GM18519 (cell line): Measurements from ENCODE around the gene PUS3.
"Not testable (repeated sequence)": the region's sequence is repeated elsewhere in the genome, so short reads cannot be mapped to it uniquely, and the experiment has no call there.

ENCODE experiments used
- ATAC-seq: cut with Tn5 transposase; IDR thresholded peaks from one replicate; pipeline ENCODE4 v1.9.1; 2021; ENCODE audit warnings: mild to moderate bottlenecking, moderate library complexity; ENCODE audit not compliant: unreplicated experiment, low FRiP score

The PUS3 gene

GRCh38 chr11:125922156-125922555 lies 19.1 kb upstream of the PUS3 start:
- no peak for ATAC-seq

DNA sequence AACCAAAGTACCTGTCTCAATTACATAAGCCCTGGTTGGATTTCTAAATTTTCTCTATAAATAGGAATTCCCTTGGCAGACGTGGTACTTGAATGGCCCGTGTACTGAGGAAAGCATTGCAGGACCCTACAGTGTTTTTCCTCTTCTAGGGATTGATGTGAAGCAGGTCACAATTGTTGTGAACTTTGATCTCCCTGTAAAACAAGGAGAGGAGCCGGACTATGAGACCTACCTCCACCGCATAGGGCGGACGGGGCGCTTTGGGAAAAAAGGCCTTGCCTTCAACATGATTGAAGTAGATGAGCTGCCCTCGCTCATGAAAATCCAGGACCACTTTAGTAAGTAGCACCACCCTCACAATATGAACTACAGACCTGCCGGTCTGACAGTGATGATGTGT lies 18.0 kb upstream of the PUS3 start:
- ATAC-seq = no peak

DNA sequence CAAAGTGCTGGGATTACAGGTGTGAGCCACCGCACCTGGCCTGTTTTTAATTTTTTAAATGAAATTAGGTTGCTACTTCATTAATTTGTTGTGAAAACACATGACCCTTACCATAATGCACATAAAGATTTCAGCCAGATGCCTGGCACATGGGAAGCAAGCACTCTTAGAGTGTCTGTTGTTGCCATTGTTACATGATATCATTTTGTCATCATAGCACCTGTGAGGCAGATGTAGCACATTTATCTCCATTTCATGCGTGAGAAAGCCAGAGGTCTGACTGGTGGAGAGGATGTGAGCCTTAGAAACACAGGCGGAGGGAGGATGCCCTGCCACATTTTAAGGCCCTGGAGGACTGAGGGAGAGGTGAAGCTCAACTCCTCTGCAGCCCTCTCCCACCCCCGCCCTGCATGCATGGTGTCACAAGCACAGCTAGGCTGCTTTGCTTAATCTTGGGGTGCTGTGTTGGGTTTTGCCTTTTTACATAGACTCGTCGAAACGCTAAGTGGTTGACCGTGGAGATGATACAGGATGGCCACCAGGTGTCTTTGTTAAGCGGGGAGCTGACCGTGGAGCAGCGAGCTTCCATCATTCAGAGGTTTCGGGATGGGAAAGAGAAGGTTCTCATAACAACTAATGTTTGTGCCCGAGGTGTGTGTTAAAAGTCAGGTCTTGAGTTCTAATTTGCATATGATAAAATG lies 15.3 kb upstream of the PUS3 start:
- ATAC-seq = no peak

DNA sequence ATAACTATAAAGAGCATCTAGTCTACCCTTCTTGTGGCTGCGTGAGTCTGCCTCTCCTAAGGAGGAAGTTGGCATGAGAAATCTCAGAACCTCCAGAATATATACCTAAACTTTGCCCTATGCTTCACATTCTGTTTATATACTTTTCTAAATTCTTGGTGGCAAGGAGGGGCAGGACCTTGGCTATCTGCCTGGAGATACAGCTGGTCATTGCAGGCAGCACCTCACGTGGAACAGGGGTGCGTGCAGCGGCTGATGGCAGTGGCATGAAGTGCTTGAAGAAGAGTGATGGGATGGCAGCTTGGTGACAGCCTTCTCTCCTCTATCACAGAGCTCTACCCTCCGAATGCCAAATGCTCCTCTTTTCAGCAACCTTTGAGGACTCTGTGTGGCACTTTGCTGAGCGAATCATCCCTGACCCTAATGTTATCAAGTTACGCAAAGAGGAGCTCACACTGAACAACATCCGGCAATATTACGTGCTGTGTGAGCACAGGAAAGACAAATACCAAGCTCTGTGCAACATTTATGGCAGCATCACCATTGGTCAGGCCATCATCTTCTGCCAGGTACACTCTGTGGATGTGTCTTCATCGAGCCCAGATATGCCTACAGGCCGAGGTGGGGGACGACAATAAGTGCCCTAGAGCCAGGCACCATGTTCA lies 13.8 kb upstream of the PUS3 start:
- no peak for ATAC-seq

- not testable (repeated sequence) for ATAC-seq
Measured at GRCh38 chr11:125914601-125915000, 11.6 kb upstream of the PUS3 start.

DNA sequence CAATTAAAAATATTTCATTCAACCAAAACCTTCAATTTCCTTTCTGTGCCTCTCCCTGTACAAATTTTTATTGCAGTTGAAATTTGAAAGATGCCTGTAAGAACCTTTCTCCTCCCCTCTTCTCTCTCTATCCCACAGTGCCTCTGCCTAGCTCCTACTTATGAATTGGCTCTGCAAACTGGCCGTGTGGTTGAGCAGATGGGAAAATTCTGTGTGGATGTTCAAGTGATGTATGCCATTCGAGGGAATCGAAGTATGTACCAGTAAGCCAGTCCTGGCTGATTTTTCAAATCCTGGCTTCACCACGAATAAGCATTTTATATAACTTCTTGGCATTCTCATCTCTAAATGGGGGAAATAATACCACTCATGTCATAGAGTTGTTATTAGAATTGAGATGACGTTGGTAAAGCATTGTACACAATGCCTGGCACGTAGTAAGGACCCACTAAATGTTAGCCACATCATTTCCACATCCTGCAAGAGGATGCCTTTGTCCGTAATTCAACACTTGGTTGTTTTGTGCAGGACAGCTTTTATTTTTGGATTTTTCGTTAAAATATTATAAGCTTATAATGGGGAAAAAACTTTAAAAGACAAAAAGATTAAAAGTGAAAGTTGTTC lies 7.3 kb upstream of the PUS3 start:
- no peak for ATAC-seq

DNA sequence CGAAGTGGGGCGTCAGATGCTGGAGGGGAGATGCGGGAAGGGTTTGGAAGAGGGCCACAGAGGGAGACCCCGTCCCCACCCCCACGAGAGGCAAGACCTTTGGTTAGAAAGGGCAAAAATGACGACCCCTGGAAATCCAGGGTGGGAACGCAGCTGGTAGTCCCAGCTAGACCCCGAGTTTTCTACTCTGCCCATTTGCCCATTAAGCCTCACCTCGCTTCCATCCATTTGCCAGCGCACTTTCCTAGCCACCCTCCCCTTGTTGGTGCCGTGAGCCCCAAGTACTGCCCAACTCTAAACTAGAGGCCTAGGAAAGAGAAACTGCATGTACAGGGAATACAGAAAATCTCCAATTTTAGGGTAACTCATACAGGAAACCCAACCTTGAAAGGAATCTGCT lies 1.7 kb upstream of the PUS3 start:
- no peak for ATAC-seq

GRCh38 chr11:125903711-125904659 lies 979 bp upstream of the PUS3 start, which contains the start of gene DDX25:
Gene DDX25 (plus strand): TSS chr11:125904508. CDS start chr11:125904518, 10 bp downstream.
- no peak for ATAC-seq

DNA sequence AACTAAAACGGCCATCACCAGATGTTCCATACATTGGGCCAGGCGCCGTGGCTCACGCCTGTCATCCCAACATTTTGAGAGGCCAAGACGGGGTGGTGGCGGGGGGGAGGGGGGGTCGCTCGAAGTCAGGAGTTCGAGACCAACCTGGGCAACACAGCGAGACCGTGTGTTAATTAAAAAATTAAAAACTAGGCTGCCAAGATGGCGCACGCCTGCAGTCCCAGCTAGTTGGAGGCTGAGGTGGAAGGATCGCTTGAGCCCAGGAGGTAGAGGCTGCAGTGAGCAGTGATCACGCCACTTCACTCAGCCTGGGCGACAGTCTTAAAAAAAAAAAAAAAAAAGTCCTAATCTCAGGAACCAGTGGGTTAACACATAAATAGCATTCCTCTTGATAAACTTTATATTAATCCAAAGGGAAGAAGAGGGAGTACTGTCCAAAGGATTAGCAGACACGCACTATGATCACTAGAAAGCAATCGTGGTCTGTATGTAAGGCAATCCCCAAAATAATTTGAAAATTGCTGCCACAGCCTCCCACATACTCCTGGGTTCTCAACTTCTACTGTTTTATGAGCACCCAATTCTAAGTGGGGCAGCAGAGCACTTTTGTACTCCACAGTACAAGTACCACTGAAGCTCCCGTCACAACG lies 604 bp downstream of the PUS3 start:
- ATAC-seq = no peak

- no peak for ATAC-seq
Measured at GRCh38 chr11:125901872-125902271, 1.1 kb downstream of the PUS3 start.

DNA sequence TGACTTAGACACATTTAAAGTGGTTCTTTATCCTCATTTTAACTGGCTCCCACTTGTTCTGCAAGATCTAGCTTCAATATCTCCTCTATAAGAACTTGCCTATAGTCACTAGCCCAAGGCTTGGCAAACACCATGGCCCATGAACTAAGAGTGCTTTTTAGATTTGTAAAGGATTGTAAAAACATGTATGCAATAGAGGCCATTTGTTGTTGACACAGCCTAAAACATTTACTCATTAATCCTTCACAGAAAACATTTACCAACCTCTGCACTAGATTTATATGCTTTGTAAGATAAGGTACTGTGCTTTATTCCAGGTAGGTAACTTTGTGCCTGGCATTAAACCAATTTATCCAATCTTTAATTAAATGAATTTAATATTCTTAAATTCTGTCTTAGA lies 10.0 kb downstream of the PUS3 start:
- ATAC-seq = no peak

- no peak for ATAC-seq
Measured at GRCh38 chr11:125892071-125892470, 10.9 kb downstream of the PUS3 start.

GRCh38 chr11:125890447-125891100 lies 12.4 kb downstream of the PUS3 start:
- no peak for ATAC-seq

- ATAC-seq = peak; percentile 77
Measured at GRCh38 chr11:125887373-125888324, 15.4 kb downstream of the PUS3 start, which contains the start of gene HYLS1. Gene HYLS1 (plus strand): TSS chr11:125887668. CDS start chr11:125899369, 11,701 bp downstream.

DNA sequence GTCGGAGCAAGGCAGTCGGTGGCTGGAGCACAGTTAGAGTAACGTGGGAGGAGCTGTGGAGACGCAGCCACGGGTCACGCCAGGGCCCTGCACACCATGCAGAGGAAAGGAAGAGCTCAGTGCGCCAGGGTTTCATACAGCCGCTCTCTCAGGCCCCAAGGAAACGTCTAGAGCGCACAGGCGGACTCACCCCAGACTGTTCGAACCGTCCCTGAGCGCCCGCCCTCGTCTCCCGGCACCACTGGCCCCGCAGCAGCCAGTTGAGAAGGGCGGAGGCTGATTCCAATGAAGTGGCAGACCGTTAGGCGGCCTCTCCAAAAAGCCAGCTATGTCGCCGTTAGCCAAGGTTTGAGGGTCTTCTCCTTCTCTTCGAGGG lies 16.0 kb downstream of the PUS3 start:
- ATAC-seq = no peak

DNA sequence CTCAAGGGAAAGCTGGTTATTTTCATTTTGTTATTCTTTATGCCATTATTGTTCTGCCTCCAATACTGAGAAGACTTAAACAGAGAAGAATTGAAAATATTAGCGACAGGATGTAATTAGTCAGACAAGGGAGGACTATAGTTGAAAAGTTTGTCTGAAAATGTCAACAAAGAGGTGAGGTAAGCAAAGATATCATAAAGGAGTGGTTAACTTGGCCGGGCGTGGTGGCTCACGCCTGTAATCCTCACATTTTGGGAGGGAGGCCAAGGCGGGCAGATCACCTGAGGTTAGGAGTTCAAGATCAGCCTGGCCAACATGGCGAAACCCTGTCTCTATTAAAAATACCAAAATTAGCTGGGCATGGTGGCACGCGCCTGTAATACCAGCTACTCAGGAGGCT lies 19.6 kb downstream of the PUS3 start:
- no peak for ATAC-seq

DNA sequence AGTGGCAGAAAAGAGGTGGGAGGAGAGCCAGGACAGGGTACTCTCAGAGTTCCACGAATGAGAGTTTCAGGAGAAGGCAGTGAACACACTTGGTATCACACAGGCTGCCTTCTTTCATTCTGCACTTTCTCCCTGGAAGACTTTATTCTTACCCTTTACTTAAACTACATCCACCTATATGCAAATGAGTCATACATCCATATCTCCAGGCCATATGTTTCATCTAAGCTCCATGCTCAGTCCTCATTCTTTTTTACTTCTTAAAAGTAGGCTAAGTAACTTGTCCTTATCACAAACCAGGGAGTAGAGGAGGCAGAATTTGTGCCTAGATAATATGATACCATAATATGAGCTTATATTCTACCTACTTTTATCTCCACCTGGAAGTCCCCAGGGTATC lies 21.7 kb downstream of the PUS3 start:
- no peak for ATAC-seq

DNA sequence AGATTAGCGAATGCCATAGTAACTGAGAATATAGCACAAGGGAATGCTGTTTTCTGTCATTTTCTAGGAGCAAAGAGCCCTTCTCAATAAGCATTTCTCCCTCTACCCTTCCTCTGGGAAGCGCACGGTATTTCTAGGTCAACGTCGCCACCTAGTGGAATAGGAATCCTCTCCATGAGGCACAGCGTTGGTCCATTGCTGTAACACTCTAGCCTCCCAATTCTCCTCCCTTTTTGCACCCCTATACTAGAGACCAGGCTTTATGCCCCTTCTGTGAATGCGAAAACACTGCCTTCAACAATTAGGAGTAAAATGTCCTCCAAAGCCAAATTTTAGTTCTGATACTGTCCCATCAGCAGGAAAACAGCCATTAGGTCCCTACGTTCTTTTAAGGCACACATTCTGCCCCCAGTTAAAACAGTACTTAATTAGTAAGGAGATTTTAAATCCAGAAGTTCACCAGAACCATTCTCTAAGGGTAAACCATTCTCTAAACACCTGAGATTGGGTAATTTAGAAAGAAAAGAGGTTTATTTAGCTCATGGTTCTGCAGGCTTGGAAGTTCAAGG lies 28.4 kb downstream of the PUS3 start:
- ATAC-seq = no peak
